Activated CD4-positive, CD25-positive, alpha-beta regulatory T cell treated with anti-CD3 and anti-CD28 coated beads, Interleukin-2, amount 50 U/mL, for 24 hours (primary cell): ENCODE results near the gene ESYT2.

Source experiments
- ATAC-seq, 2 donors: fragments of 150-1000 bp; cut with Tn5 transposase; one replicate each; pipeline ENCODE4 v1.10.0; 2021; ENCODE audit warnings: mild to moderate bottlenecking in 1 of 2, moderate library complexity in 1 of 2

The ESYT2 gene

DNA sequence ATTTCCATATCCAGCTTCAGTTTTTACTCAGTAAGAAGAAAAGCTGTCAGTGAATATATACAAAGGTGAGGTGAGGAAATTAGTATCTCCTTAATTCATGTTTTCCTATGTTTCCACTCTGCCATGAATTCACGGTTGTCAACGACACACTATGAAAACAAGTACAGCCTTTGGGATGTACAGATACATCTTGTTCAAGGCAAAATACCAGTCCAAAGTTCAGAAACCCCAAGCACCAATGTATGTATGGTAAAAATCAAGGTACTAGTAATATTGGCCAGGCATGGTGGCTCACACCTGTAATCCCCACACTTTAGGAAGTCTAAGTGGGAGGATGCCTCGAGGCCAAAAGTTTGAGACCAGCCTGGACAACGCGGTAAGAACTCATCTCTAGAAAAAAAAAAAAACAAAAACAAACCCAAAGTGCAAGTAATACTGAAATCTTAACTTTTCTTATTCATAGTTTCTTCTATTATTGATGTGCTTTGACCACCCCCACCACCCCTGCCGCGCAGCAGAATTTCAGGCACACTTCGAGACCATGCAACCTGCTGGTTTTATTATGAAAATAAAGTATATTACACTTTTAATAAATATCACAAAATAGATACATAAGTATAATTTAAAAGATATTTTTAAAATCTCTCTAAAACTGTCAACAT, 3.5 kb downstream of the ESYT2 start:
- ATAC-seq: no peak

DNA sequence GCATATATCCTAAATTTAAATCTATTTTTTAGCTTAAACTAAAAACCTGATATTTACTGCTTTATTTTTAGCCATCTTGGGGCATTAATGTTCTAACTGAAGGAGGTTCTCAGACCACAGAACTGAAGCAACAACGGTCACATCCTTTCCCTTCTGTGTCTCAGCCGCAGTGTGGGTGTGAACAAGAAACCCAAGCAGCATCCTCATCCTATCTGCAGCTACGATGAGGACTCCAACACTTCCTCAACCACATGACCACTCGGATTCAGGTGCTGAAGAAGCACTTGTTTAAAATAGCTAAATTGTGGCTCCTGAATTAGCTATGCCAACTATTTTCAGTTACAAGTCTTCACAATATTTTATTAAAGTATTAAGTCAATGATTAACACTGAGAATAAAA, 5.3 kb downstream of the ESYT2 start:
- ATAC-seq: peak; percentile 47 to 64

DNA sequence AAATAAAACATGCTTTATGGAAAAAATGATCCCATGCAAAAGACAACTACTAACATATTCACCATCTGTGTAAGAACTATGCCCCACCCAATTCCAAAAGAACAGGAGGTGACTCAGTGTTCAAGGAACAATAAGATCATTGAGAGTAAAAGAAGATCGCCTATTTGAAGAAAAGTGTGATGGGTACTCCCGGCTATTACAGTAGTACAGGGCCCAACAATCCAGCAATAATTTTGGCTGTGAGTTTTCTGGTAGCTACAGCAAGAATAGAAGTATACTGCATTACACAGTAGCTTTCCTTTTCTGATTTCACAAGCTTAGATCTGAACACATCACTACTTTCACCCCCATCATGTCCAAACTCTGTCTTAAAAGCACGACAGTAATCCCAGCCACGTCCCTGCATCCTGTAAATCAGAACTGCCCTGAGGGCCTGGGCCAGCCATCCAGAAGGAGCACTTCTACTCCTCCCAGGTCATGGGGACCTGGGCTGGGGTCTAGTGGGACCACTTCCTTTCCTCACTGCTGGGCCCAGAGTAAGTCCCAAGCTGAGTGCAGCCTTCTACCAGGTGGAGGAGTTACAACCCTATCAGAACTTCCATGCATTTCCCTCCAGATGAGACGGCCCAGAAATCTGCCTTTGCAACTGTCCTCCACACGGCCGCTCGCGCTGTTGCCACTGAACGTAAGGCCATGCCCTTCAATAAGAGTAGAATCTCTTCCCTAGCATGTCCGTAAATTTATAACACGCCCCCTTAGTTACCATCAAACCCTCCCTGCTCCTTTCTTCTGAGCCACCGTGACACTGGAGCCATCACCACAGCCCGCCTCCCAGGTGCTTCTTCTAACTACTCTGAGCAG, 7.9 kb downstream of the ESYT2 start:
- ATAC-seq: peak; percentile 12 to 36

DNA sequence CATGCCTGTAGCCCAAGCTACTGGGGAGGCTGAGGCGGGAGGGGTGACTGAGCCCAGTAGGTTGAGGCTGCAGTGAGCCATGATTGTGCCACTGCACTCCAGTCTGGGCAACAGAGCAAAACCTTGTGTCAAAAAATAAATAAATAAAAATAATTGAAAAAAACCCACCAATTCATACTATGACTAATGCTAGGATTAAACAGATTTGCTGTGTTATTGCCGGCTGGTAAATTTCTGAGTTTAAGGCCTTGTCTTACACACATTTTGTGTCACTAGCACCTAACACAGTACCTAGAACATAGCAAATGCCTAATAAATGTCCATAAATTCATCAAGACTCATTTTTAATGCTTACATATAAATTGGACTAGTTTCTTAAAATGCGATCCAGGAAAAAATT, 8.7 kb downstream of the ESYT2 start:
- ATAC-seq: no peak

DNA sequence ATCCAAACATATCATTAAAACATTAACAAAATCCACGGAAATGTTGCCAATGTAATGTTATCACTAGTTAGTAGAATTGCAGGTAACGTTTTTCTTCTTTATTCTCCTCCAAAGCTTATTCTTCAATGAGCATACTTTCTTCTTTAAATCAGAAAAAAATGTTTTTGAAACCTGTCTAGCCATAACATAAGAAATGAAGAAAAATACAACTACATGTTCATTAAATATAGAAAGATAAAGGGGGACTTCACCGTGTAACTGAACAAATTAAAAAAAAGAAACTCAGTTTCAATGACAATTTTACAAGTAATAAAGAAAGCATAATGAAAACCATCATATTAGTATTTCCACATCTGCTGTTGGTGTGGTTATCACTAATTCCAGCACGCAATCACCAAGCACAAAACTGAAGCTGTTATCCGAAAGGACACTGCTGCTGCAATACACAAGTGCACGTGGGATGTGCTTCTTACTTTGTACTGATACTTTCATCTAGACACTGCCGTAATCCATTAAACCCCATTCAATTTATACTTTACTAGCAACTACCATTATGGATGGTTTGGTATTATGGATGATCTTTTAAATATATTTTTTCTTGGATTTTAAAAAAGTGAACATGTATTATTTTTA, 9.6 kb downstream of the ESYT2 start:
- ATAC-seq: peak in 1 of 2 donors; percentile 22

DNA sequence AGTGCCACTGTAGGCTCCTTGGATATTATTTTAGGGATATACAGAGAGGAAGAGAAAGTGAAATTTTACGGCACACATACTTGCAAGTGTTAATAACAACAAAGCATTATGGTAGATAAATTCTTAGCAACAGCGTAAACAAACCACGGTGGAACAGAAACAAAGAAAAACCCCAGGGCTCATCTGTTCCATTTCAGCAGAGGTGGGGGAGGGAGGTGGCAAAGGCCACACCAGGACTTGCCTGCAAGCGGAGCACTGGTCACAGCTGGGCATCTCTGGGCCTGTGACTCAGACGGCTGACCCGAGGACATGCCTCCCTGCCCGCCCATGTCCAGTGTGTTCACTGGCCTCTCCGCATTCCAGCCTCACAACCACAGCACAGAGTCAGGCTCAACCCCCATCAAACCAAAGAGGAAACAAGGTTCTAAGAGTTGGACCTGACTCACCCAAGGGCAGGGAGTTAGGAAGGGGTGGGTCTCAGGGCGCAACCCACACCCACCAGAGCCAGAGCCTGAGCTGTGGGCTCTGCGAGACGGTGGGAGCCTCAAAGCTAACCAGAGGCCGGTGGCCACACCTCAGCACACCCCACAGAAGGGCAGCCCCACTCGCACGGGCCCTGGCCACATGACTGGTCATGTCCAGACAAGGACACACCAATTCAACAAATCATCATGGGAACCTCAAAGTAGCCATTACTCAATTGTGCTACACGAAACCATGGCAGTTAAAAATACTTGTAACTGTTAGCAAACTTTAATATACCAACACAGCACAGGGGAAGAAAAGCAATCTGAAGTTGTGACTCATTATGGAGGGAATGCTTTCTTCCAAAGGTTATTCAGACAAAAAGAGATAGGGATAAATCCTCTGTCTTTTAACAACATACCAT, 10.7 kb downstream of the ESYT2 start:
- ATAC-seq: peak; percentile 74 to 78

DNA sequence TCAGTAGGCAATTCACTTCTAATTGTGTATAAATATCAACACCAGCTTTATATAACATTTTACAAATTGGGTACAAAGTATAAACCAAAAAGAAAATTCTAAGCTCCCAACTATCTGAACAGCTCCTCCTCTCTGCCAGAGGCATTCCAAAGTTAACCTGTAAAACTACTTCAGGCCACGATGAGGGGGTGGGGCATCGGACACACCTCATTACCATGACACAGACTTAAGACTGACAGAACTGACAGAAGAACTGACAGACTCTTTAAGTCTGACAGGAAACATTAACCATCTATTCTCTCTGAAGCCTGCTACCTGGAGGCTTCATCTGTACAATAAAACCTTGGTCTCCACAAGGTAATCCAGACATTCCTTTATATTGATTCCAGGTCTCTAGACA, 12.3 kb downstream of the ESYT2 start:
- no peak for ATAC-seq

DNA sequence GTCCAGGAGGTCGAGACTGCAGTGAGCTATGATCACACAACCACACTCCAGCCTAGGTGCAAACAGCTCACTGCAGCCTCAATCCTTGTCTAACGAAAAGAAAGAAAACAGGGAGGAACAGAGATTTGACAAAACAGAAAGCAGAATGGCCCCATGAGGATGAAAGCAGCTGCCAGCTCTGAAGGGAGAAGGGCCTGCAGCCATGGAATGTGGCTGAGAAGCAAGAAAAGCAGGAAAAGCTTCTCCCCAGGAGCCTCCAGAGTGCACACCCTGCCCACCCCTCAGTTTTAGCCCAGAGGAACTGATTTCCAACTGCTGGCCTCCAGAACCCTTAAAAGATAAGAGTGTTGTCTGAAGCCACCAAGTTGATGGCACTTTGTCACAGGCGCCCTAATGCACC, 13.0 kb downstream of the ESYT2 start:
- ATAC-seq: no peak

DNA sequence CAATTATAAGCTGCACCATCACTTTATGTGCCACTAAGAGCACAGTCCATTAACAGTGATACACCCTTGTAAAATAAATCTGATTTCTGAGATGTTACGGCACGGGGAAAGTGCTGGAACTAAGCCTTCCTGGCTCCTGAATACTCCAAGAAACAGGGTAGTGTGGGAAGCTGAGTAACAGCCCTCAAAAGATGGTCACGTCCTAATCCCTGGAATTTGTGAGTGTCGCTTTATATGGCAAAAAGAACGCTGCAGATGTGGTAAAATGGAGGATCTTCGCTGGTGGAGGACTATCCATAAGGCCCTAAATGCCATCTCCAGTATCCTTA, 13.5 kb downstream of the ESYT2 start:
- ATAC-seq: no peak

DNA sequence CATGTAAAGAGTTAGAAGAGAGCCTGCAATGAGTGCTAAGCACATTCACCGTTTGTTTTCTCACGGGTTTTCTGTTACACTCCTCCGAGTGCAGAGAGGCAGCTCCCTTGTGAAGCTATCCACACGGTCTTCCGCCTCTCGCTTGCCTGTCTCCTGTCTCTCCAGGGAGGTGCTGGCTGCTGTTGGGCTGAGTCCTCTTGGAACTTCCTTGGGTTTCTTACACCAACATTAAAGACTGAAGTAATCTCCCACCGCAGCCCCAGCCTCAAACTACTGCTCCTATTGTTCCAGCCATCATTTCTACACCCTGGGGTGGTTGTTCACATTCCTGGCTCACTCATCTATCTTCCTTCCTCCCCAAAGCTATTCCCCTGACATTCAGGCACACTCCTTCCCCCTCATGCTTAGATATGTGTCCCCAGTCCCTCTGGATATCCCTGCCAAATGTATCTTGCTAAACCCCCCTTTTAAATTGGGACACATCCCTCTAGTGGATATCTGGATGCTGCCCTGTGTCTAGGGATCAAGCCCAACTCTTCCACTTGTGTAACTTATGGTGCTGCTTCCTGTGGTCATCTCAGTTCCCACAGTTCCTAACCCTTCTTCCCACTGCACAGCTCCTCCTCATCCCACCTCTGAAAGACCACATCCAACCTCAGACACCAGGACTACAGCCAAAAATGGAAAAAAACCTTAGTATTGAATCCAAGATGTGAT, 14.1 kb downstream of the ESYT2 start:
- no peak for ATAC-seq

DNA sequence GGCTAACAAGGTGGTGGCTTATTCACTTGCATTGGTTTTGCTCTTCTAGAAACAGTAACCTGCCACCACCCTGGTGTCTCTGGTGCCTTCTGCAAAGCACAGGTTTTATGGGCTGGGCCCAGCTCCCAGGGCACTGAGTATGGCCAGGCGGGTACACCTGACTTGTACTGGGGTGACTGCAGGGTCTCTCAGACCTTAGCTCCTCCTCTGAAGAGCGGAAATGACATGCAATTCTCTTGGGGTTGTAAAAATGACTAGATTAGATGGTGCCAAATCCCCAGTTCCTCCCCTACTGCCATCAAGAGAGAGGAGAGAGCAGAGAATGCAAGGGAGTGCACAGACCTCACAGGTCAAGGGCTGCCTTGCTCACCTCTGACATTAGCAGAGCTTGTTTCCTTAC, 14.7 kb downstream of the ESYT2 start:
- ATAC-seq: peak; percentile 8 to 50

DNA sequence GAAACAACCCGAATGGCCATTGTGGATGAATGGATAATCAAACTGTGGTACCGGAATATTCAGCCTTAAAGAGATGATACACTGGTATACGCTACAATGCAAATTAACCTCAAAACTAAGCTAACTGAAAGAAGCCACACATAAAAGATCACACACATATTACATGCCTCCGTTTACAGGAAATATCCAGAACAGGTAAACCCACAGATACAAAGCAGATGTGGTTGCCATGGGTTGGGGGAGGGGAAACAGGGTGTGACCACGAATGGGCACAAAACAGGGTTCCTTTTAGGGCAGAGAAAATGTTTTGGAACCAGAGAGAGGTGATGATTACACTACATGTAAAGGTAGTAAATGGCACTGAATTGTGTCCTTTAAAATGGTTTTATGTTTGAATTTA, 16.6 kb downstream of the ESYT2 start:
- ATAC-seq: peak; percentile 21 to 38

DNA sequence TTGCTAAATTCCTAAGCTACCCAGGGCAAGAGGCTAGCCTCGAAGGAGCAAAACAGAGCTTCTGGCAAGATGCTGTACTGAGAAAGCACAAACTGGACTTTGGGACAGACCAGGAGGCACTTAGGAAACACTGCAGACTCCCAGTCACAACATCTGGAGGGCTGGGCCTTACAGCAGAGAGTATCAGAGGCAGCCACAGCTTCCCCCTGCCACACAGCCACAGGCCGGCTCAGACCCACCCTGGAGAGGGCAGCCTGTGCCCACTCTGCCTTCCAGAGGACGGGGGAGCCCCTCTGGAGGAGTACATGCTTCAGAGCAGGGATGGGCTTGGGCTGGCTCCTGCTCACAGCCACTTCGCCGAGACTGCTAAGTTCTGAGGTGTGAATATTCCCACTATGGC, 17.4 kb downstream of the ESYT2 start:
- ATAC-seq: no peak

DNA sequence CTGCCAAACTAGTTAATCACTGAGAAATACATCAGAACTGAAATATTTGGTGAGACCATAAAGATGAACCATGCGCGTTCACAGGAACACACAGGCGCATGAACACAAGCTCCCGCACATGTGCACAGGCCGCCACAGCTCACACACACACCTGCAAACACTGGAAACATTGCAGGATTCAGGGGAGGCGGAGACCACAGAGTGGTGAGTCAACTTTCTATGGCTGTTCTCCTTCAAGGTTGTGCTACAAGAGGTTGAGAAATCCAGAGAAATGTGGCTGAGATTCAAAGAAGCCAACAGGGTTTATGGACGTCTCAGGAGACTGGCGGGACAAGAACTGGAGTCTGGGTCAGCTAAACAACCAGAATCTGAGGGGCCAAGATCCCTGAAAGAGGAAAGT, 17.8 kb downstream of the ESYT2 start:
- peak; percentile 57 to 73 for ATAC-seq

DNA sequence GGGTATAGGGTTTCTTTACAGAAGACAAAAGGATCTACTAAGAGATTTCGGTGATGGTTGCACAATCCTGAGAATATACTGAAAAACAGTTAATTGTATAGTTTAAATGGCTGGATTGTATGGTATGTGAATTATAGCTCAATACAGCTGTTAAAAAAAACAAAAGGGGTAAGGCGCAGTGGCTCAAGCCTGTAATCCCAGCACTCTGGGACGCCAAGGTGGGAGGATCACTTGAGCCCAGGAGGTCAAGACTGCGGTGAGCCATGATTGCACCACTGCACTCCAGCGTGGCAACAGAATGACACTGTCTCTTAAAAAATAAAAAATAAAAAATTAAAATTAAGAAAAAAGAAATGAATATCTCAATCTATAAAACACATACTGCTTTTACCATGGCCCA, 18.5 kb downstream of the ESYT2 start:
- no peak for ATAC-seq

DNA sequence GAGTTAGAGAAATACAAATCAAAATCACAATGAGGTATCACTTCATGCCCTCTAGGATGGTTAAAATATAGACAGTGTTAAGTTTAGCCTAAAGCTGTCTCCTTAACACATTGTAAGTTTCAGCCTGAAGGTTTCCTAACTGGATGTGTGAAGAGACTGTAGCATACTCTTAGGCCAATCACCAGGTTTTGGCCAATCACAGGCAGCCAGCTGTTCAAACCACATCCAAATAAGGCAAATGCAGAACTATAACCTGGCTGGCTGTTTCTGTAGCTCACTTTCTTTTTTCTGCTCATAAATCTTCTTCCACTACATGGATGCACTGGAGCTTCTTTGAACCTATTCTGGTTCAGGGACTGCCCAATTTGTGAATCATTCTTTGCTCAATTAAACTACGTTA, 19.7 kb downstream of the ESYT2 start:
- ATAC-seq: peak; percentile 29 to 45

DNA sequence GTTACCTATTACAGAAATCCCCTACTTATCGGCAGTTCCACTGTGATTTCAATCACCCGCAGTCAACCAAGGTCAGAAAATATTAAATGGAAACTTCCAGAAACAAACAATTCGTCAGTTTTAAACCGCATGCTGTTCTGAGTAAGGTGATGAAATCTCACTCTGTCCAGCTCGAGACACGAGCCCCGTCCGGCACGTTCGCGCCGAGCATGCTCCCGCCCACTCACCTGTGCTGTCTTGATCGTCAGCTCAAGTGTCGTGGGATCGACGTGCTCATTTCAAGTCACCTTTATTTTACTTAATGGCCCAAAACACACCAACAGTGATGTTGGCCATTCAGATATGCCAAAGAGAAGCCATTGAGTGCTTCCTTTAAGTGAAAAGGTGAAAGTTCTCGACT, 21.2 kb downstream of the ESYT2 start:
- no peak for ATAC-seq

DNA sequence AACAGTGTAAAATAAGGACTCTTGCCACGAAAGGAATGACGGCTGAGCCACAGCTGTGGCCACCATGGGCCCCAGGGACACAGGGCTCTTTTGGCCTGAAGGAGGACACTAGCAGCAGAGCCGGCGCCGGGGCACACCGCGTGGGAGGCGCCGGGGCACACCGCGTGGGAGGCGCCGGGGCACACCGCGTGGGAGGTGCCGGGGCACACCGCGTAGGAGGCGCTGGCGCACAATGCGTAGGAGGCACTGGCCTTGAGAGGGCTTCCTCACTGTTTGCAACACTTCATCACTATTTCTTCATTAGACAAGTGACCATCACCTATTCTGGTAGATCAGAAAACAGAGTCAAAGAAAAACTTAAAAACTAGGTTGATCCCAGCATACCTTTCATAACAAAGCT, 23.4 kb downstream of the ESYT2 start:
- ATAC-seq: no peak

DNA sequence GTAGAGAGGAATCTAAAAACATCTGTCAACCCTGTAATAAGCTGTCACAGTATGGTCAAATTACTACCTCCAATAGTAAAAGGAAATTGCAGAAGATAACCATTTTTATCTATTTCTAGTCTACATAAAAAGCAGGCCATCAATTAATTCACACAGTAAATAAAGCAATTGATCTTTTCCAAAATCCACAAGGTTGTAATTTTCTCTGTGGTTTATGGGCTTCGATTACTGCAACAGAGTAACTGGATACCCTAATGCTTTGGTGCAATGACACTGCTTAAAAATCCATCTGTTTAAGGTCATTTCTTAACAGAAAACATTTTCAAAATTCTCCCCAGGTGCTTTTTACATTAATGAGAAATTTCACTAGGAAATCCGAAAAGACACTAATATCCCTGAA, 23.9 kb downstream of the ESYT2 start:
- ATAC-seq: no peak

DNA sequence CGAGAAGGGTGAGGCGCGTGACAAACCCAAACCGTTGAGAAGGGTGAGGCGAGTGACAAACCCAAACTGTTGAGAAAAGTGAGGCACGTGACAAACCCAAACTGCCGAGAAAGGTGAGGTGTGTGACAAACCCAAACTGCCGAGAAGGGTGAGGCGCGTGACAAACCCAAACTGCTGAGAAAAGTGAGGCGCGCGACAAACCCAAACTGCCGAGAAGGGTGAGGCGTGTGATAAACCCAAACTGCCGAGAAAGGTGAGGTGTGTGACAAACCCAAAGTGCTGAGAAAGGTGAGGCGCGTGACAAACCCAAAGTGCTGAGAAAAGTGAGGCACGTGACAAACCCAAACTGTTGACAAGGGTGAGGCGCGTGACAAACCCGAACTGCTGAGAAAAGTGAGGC, 25.0 kb downstream of the ESYT2 start:
- ATAC-seq: no peak

DNA sequence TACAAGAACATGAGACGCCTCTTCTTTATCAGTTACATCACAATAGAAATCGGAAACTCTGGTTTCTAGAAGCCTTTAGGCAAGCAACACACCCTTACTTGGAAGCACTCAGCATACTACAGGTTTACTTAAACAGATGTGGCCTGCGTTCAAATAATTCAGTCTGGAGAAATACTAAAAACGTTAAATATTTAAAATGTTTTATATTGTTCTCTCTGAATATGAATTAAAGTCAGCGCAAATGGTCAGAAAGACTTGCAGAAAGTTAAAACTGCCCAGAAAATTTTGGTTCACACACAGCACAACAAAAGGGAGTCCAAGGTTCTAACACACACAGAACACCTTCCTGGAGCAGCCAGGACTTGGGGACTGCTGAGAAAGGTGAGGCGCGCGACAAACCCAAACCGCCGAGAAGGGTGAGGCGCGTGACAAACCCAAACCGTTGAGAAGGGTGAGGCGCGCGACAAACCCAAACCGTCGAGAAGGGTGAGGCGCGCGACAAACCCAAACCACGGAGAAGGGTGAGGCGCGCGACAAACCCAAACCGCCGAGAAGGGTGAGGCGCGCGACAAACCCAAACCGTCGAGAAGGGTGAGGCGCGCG, 25.8 kb downstream of the ESYT2 start:
- ATAC-seq: no peak
